RWPE1 (cell line): ENCODE results near the gene STAU1.
"Not testable (repeated sequence)": the region's sequence is repeated elsewhere in the genome, so short reads cannot be mapped to it uniquely, and the experiment has no call there.

ENCODE experiments used
- CTCF ChIA-PET: fragments of 350-600 bp; sonication (Branson Sonifier 250); formaldehyde crosslinking; extraction: SDS; loops from one replicate; lab custom pipeline; 2021; lab: Yijun Ruan, JAX
- POLR2A ChIA-PET: fragments of 400-600 bp; formaldehyde crosslinking; extraction: SDS; loops from one replicate; lab custom pipeline; 2020; ENCODE audit warnings: antibody characterized with exemption; ENCODE audit not compliant: low non-redundant PET; lab: Yijun Ruan, JAX
- DNase-seq: peaks from one replicate; pipeline ENCODE4 v3.0.0; 2012; ENCODE audit warnings: low spot score
- H3K27ac ChIP-seq: fragments of 450-650 bp; 2 replicates; pipeline ENCODE4 v1.5.1; 2017
- TF ChIP-seq, protein P1 (sequence below): fragments of 450-650 bp; conservative IDR thresholded peaks from 2 replicates; pipeline ENCODE4 v1.5.1; 2017; ENCODE audit warnings: low read depth, mild to moderate bottlenecking

The STAU1 gene

DNA sequence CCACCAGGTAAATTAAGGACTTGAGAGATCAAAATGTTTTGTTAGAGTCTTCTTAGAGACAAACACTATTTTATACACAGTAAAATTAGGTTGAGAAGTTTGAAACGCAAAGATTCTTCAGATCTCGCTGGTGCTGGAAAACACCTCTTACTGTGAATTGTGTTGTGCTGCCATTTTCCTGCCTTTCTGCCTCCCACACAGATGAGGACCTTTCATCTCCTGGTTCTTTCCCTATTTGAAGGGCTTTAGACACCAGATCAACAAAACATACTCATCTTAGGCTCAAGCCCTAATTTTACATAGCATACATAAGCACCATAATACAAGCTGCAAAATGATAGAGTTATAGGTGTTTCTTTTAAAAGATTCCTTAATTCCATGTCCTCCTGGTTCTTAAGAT, 18.6 kb downstream of the STAU1 start:
- ChIA-PET POLR2A (no interaction called here), CTCF (interaction anchor here (0.5 kb wide), 1 partner anchor 10 kb away, joined by 3 read pairs; no protein-coding TSS in a partner anchor)
- TF ChIP-seq, protein P1, sequence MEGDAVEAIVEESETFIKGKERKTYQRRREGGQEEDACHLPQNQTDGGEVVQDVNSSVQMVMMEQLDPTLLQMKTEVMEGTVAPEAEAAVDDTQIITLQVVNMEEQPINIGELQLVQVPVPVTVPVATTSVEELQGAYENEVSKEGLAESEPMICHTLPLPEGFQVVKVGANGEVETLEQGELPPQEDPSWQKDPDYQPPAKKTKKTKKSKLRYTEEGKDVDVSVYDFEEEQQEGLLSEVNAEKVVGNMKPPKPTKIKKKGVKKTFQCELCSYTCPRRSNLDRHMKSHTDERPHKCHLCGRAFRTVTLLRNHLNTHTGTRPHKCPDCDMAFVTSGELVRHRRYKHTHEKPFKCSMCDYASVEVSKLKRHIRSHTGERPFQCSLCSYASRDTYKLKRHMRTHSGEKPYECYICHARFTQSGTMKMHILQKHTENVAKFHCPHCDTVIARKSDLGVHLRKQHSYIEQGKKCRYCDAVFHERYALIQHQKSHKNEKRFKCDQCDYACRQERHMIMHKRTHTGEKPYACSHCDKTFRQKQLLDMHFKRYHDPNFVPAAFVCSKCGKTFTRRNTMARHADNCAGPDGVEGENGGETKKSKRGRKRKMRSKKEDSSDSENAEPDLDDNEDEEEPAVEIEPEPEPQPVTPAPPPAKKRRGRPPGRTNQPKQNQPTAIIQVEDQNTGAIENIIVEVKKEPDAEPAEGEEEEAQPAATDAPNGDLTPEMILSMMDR, result no peak
- DNase-seq, result no peak
- no peak overlapping the region for H3K27ac ChIP-seq

DNA sequence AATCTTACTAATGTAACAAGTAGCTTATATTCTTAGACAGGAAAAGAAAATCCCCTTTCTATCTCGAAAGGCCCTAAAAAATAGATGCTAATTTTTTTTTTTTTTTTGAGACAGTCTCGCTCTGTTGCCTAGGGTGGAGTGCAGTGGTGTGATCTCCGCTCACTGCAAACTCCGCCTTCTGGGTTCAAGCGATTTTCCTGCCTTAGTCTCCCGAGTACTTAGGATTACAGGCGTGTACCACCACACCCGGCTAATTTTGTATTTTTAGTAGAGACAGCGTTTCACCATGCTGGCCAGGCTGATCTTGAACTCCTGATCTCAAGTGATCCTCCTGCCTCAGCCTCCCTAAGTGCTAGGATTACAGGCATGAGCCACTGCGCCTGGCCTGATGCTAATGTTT, 19.3 kb downstream of the STAU1 start:
- H3K27ac ChIP-seq, DNase-seq, POLR2A ChIA-PET: not testable (repeated sequence)
- CTCF ChIA-PET, result interaction anchor here (0.5 kb wide), 2 partner anchors 17 to 49 kb away, joined by 3 read pairs; no protein-coding TSS in a partner anchor

DNA sequence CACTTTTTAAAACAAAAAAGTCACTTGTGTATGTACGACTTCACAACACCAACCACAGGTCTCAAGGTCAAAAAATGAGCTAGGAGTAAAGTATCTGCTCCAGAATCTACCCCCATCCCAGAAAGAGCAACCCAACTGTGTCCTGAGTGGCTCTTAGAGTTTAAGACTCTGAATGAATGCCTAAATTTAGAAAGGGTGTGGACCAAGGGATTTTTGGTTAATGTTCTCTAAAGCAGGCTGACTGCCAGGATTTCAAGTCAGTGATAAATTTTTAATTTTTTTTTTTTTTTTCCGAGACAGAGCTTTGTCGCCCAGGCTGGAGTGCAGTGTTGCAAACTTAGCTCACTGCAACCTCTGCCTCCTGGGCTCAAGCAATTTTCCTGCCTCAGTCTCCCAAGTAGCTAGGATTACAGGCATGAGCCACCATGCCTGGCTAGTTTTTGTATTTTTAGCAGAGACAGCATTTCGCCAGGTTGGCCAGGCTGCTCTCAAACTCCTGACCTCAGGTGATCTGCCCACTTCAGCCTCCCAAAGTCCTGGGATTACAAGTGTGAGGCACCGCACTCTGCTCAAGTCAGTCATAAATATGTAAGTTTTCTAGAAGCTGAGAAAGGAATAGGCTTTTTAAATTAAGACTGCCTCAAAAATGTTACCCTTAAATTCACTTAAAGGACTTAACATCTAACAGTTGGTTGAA, 20.2 kb downstream of the STAU1 start:
- H3K27ac ChIP-seq, result no peak overlapping the region
- POLR2A ChIA-PET, result interaction anchor here (0.6 kb wide), 2 partner anchors 19 to 1507 kb away, joined by 4 read pairs; no protein-coding TSS in a partner anchor
- DNase-seq, result no peak
- TF ChIP-seq, protein P1, result no peak
- CTCF ChIA-PET, result interaction anchor here (0.5 to 0.7 kb wide), 4 partner anchors 18 to 739 kb away, joined by 3 to 8 read pairs (median 4); no protein-coding TSS in a partner anchor

DNA sequence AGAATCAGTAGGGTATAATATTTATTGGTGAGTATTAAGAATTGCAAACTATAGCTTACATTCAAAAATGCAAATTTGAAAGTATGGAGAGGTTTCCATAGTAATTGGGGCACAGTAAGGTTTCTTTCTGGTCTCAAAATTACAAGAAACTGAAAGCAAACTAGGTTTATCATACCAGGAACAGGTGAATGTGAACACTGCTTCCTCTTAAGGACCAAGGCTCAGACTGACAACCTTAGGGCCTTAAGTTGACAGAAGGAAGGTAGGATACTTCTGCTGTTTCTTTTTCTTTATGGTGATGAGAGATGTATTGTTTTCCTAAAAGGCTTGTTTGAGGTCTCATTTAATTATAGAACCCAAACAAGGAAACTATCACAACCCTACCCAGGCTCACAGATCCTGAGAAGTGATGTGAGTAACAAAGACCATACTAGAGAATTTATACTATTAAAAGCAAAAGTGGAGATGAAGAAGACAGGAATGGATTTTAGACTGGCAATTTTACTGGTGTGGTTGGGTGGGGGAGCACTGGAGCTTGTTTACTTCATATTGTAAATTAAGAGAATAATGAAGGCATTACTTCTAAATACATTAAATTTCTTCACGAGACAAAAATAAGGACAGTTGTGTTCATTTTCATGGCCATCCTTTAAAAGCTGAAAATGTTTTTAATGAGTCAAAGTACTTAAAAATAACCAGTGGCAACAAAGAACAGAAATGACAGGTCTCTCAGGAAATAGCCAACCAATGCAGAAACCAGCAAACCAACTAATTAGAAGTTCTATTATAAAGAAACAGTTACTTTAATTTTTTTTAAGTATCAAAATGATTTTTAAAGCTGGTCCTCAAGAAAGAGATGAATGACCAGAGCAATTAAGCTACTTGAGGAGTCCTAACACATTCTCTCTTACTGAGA, 21.3 kb downstream of the STAU1 start:
- TF ChIP-seq, protein P1, result no peak
- no peak for DNase-seq
- ChIA-PET POLR2A (no interaction called here), CTCF (interaction anchor here (1.1 kb wide), 1 partner anchor 34 kb away, joined by 5 read pairs; no protein-coding TSS in a partner anchor)
- no peak overlapping the region for H3K27ac ChIP-seq

DNA sequence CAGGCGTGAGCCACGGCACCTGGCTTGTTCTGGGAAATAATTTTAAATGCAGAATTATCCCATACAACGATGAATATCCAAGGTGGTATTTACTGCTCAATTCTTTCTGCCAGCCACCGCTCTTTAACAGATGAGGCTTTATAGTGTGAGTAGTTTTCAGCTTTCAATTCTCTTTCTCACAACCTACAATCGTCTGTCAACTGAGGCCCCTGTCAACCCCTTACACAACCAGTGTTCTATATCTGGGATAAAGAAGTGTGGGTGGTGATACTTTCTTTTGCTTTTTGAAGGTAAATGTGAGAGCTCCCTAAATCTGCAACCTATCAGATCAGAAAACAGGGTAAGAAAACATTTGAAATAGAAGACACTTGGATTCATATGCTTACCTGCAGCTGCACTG, 22.5 kb downstream of the STAU1 start:
- no peak for DNase-seq
- H3K27ac ChIP-seq, result no peak overlapping the region
- TF ChIP-seq, protein P1, result no peak
- ChIA-PET CTCF (interaction anchor here (1.1 kb wide), 1 partner anchor 33 kb away, joined by 5 read pairs; no protein-coding TSS in a partner anchor), POLR2A (no interaction called here)

DNA sequence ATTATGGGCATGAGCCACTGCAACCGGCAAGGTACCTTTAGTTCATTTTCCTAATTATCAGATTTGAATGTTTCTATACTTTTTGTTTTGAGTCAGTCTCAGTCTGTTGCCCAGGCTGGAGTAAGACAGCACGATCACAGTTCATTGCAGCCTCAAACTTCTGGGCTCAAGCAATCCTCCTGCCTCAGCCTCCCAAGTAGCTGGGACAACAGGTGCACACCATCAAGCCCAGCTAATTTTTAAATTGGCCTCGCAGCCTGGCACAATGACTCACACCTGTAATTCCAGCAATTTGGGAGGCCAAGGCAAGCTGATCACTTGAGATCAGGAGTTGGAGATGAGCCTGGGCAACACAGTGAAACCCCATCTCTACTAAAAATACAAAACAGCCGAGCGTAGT, 24.4 kb downstream of the STAU1 start:
- ChIA-PET POLR2A (no interaction called here), CTCF (interaction anchor here (0.9 to 1.1 kb wide), 2 partner anchors 12 to 25 kb away, joined by 3 to 6 read pairs; no protein-coding TSS in a partner anchor)
- no peak for DNase-seq
- TF ChIP-seq, protein P1, result no peak
- no peak overlapping the region for H3K27ac ChIP-seq
